ENCODE measurements around the gene RAMACL. TPM values are rescaled to one million over a fixed set of nuclear protein-coding genes. Genes with fewer than 3 reads are reported as not detected.

Gene RAMACL
- total and polyA plus RNA-seq, 4 donors = 0.22 to 0.59 (median 0.31) TPM

DNA sequence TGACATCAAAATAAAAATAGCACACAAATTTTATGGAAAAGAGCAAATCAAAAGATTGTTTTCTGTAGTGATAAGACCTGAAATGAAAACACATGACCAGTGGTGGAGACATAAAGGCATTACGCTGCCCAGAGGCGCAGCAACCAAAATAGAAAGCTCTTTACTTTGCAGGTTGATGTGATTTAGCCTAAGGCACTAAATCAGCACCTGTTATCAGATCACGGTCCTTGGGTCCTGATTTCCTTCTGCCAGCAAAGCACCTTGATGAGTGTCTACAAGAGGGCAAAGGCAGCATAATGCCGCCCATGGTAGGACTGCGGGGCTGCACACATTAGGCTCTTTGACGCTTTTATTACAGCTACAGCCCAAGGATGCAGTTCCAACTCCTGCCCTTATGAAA is 19.3 kb upstream of the RAMACL start:
- Histone ChIP-seq H3K27ac (ENCODE audit: low read depth in 1 of 2, low read length in 2 of 2) (no peak overlapping the region), H3K9me3 (ENCODE audit: control insufficient read depth in 4 of 4, low read length in 3 of 4) (no peaks in the 10 kb centered on the region), H3K4me1 (ENCODE audit: control insufficient read depth in 4 of 4, insufficient read depth in 4 of 4, low read length in 3 of 4) (no peaks in the 10 kb centered on the region), H3K36me3 (ENCODE audit: control insufficient read depth in 4 of 4, insufficient read depth in 3 of 4, low read depth in 1 of 4, low read length in 3 of 4) (no peaks in the 10 kb centered on the region), H3K4me3 (ENCODE audit: low read depth in 1 of 3, low read length in 3 of 3) (no peak overlapping the region), H3K27me3 (ENCODE audit: control insufficient read depth in 4 of 4, insufficient read depth in 4 of 4, low read length in 3 of 4) (no peaks in the 10 kb centered on the region), H3K9ac (ENCODE audit: low read depth in 1 of 2, low read length in 2 of 2) (no peak overlapping the region)
- TF ChIP-seq YY1 (IDR thresholded peaks at IDR 0.05) (no peak), FOXA2 (IDR thresholded peaks at IDR 0.05) (no peak), NR2F2 (IDR thresholded peaks at IDR 0.05) (no peak), HNF4G (IDR thresholded peaks at IDR 0.05) (no peak), RXRA (IDR thresholded peaks at IDR 0.05) (no peak), EGR1 (IDR thresholded peaks at IDR 0.05; ENCODE audit: low read depth in 2 of 2) (no peak), FOXA1 (IDR thresholded peaks at IDR 0.05) (no peak), JUND (IDR thresholded peaks at IDR 0.05) (no peak), RAD21 (IDR thresholded peaks at IDR 0.05) (no peak), HNF4A (conservative IDR thresholded peaks at IDR 0.05) (no peak), SP1 (IDR thresholded peaks at IDR 0.05) (no peak)
- TF ChIP-seq, protein P1, sequence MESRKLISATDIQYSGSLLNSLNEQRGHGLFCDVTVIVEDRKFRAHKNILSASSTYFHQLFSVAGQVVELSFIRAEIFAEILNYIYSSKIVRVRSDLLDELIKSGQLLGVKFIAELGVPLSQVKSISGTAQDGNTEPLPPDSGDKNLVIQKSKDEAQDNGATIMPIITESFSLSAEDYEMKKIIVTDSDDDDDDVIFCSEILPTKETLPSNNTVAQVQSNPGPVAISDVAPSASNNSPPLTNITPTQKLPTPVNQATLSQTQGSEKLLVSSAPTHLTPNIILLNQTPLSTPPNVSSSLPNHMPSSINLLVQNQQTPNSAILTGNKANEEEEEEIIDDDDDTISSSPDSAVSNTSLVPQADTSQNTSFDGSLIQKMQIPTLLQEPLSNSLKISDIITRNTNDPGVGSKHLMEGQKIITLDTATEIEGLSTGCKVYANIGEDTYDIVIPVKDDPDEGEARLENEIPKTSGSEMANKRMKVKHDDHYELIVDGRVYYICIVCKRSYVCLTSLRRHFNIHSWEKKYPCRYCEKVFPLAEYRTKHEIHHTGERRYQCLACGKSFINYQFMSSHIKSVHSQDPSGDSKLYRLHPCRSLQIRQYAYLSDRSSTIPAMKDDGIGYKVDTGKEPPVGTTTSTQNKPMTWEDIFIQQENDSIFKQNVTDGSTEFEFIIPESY (IDR thresholded peaks at IDR 0.05) = no peak
- TF ChIP-seq, protein P2, sequence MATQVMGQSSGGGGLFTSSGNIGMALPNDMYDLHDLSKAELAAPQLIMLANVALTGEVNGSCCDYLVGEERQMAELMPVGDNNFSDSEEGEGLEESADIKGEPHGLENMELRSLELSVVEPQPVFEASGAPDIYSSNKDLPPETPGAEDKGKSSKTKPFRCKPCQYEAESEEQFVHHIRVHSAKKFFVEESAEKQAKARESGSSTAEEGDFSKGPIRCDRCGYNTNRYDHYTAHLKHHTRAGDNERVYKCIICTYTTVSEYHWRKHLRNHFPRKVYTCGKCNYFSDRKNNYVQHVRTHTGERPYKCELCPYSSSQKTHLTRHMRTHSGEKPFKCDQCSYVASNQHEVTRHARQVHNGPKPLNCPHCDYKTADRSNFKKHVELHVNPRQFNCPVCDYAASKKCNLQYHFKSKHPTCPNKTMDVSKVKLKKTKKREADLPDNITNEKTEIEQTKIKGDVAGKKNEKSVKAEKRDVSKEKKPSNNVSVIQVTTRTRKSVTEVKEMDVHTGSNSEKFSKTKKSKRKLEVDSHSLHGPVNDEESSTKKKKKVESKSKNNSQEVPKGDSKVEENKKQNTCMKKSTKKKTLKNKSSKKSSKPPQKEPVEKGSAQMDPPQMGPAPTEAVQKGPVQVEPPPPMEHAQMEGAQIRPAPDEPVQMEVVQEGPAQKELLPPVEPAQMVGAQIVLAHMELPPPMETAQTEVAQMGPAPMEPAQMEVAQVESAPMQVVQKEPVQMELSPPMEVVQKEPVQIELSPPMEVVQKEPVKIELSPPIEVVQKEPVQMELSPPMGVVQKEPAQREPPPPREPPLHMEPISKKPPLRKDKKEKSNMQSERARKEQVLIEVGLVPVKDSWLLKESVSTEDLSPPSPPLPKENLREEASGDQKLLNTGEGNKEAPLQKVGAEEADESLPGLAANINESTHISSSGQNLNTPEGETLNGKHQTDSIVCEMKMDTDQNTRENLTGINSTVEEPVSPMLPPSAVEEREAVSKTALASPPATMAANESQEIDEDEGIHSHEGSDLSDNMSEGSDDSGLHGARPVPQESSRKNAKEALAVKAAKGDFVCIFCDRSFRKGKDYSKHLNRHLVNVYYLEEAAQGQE (IDR thresholded peaks at IDR 0.05) = no peak
- TF ChIP-seq, protein P3, sequence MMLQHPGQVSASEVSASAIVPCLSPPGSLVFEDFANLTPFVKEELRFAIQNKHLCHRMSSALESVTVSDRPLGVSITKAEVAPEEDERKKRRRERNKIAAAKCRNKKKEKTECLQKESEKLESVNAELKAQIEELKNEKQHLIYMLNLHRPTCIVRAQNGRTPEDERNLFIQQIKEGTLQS (IDR thresholded peaks at IDR 0.05) = no peak
- no peak for DNase-seq (ENCODE audit: low spot score)
- WGBS = 95% methylated on average over 6 of the region's 6 CpGs

DNA sequence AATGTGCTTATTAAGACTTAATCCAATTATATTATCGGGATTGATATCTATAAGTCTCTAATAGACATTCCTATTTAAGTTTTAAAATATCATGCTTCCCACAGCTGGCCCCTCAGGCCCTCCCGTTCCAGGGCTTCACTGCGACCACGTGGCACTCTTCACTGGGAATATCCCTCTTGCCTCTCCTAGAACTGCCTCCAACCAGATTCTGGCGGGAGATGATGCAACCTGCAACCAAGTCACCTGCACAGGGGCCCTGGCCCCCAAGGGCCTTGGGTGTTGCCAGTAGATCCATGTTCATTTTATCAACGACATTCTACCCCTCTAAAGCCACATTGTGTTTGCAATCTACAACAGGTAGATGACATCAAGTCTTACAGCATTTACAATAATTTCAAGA is 18.4 kb upstream of the RAMACL start:
- no peaks in the 10 kb centered on the region for H3K36me3 ChIP-seq (ENCODE audit: control insufficient read depth in 4 of 4, insufficient read depth in 3 of 4, low read depth in 1 of 4, low read length in 3 of 4)
- TF ChIP-seq, protein P2 (IDR thresholded peaks at IDR 0.05) = no peak
- TF ChIP-seq HNF4G (IDR thresholded peaks at IDR 0.05) (no peak), YY1 (IDR thresholded peaks at IDR 0.05) (no peak), HNF4A (conservative IDR thresholded peaks at IDR 0.05) (no peak), RAD21 (IDR thresholded peaks at IDR 0.05) (no peak), GABPA (IDR thresholded peaks at IDR 0.05 in 1 of 2, conservative IDR thresholded peaks at IDR 0.05 in 1 of 2) (no peak), TAF1 (conservative IDR thresholded peaks at IDR 0.05) (no peak), EGR1 (IDR thresholded peaks at IDR 0.05; ENCODE audit: low read depth in 2 of 2) (no peak), FOXA2 (IDR thresholded peaks at IDR 0.05) (no peak), NR2F2 (IDR thresholded peaks at IDR 0.05) (no peak), RXRA (IDR thresholded peaks at IDR 0.05) (no peak), FOXA1 (IDR thresholded peaks at IDR 0.05) (no peak), JUND (IDR thresholded peaks at IDR 0.05) (no peak), SP1 (IDR thresholded peaks at IDR 0.05) (no peak)
- TF ChIP-seq, protein P4, sequence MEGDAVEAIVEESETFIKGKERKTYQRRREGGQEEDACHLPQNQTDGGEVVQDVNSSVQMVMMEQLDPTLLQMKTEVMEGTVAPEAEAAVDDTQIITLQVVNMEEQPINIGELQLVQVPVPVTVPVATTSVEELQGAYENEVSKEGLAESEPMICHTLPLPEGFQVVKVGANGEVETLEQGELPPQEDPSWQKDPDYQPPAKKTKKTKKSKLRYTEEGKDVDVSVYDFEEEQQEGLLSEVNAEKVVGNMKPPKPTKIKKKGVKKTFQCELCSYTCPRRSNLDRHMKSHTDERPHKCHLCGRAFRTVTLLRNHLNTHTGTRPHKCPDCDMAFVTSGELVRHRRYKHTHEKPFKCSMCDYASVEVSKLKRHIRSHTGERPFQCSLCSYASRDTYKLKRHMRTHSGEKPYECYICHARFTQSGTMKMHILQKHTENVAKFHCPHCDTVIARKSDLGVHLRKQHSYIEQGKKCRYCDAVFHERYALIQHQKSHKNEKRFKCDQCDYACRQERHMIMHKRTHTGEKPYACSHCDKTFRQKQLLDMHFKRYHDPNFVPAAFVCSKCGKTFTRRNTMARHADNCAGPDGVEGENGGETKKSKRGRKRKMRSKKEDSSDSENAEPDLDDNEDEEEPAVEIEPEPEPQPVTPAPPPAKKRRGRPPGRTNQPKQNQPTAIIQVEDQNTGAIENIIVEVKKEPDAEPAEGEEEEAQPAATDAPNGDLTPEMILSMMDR (IDR thresholded peaks at IDR 0.05; ENCODE audit: low read depth, low read length, missing input control) = no peak
- TF ChIP-seq, protein P3 (IDR thresholded peaks at IDR 0.05) = no peak
- no peak overlapping the region for H3K4me3 ChIP-seq (ENCODE audit: low read depth in 1 of 3, low read length in 3 of 3)
- H3K4me1 ChIP-seq (ENCODE audit: control insufficient read depth in 4 of 4, insufficient read depth in 4 of 4, low read length in 3 of 4) = no peaks in the 10 kb centered on the region
- H3K27ac ChIP-seq (ENCODE audit: low read depth in 1 of 2, low read length in 2 of 2) = no peak overlapping the region
- no peak overlapping the region for H3K9ac ChIP-seq (ENCODE audit: low read depth in 1 of 2, low read length in 2 of 2)
- 93% methylated on average over 6 of the region's 6 CpGs for WGBS
- H3K27me3 ChIP-seq (ENCODE audit: control insufficient read depth in 4 of 4, insufficient read depth in 4 of 4, low read length in 3 of 4) = no peaks in the 10 kb centered on the region
- H3K9me3 ChIP-seq (ENCODE audit: control insufficient read depth in 4 of 4, low read length in 3 of 4) = no peaks in the 10 kb centered on the region
- no peak for DNase-seq (ENCODE audit: low spot score)
